ENCODE results near the gene MRAS. TPM values are rescaled to one million over a fixed set of nuclear protein-coding genes. Genes with fewer than 3 reads are reported as not detected.

MRAS gene
- total and polyA plus RNA-seq, 2 experiments from 2014 or later: 16.5 to 17.9 TPM

GRCh38 chr3:138434875-138435772 lies 86.7 kb downstream of the MRAS start:
- Histone ChIP-seq H3K4me1 (ENCODE audit: insufficient read depth) (no peaks in the 10 kb centered on the region), H4K20me1 (ENCODE audit: insufficient read depth, poor library complexity, severe bottlenecking) (no peaks in the 10 kb centered on the region), H3K4me2 (peak overlapping the region; percentile 92), H3K36me3 (replicated peaks; ENCODE audit: insufficient read depth, low read depth) (no peaks in the 10 kb centered on the region), H2AFZ (peak overlapping the region; percentile 39), H3K9me3 (ENCODE audit: low read depth) (no peaks in the 10 kb centered on the region), H3K9me2 (replicated peaks; ENCODE audit: insufficient read depth) (no peaks in the 10 kb centered on the region), H3K27ac (no peak overlapping the region), H3K4me3 (peak overlapping the region; percentile 34), H3K27me3 (peaks cover 47% of the 10 kb centered on the region), H3K79me2 (no peaks in the 10 kb centered on the region)
- TF ChIP-seq EZH2 (IDR thresholded peaks at IDR 0.05; ENCODE audit: borderline replicate concordance) (peak; percentile 78), EZH2phosphoT487 (IDR thresholded peaks at IDR 0.05; ENCODE audit: low read depth, severe bottlenecking, unreplicated experiment) (no peak)
- WGBS (ENCODE audit: low lambda C conversion rate, missing lambda C conversion rate): 3% methylated on average over 70 of the region's 78 CpGs
- peak; percentile 35 for DNase-seq (ENCODE audit: low spot score)

GRCh38 chr3:138435840-138436239 lies 87.5 kb downstream of the MRAS start:
- H3K9me3 ChIP-seq (ENCODE audit: low read depth): no peaks in the 10 kb centered on the region
- H3K4me2 ChIP-seq: peak overlapping the region; percentile 92
- no peak overlapping the region for H3K4me3 ChIP-seq
- WGBS (ENCODE audit: low lambda C conversion rate, missing lambda C conversion rate): 89% methylated on average over 8 of the region's 8 CpGs
- DNase-seq (ENCODE audit: low spot score): no peak
- H4K20me1 ChIP-seq (ENCODE audit: insufficient read depth, poor library complexity, severe bottlenecking): no peaks in the 10 kb centered on the region
- H3K27ac ChIP-seq: no peak overlapping the region
- no peak overlapping the region for H2AFZ ChIP-seq
- TF ChIP-seq EZH2 (IDR thresholded peaks at IDR 0.05; ENCODE audit: borderline replicate concordance): no peak
- TF ChIP-seq CTCF (IDR thresholded peaks at IDR 0.05; ENCODE audit: poor library complexity): no peak
- no peak for TF ChIP-seq EZH2phosphoT487 (IDR thresholded peaks at IDR 0.05; ENCODE audit: low read depth, severe bottlenecking, unreplicated experiment)
- H3K4me1 ChIP-seq (ENCODE audit: insufficient read depth): no peaks in the 10 kb centered on the region
- H3K36me3 ChIP-seq (replicated peaks; ENCODE audit: insufficient read depth, low read depth): no peaks in the 10 kb centered on the region
- H3K9me2 ChIP-seq (replicated peaks; ENCODE audit: insufficient read depth): no peaks in the 10 kb centered on the region
- no peaks in the 10 kb centered on the region for H3K79me2 ChIP-seq
- peaks cover 47% of the 10 kb centered on the region for H3K27me3 ChIP-seq

- H3K79me2 ChIP-seq: no peaks in the 10 kb centered on the region
- no peaks in the 10 kb centered on the region for H4K20me1 ChIP-seq (ENCODE audit: insufficient read depth, poor library complexity, severe bottlenecking)
- peaks cover 40% of the 10 kb centered on the region for H3K27me3 ChIP-seq
- DNase-seq (ENCODE audit: low spot score): no peak
- H3K9me2 ChIP-seq (replicated peaks; ENCODE audit: insufficient read depth): no peaks in the 10 kb centered on the region
- WGBS (ENCODE audit: low lambda C conversion rate, missing lambda C conversion rate): 93% methylated on average over 6 of the region's 6 CpGs
- TF ChIP-seq EZH2phosphoT487 (IDR thresholded peaks at IDR 0.05; ENCODE audit: low read depth, severe bottlenecking, unreplicated experiment): no peak
- no peak for TF ChIP-seq EZH2 (IDR thresholded peaks at IDR 0.05; ENCODE audit: borderline replicate concordance)
- TF ChIP-seq CTCF (IDR thresholded peaks at IDR 0.05; ENCODE audit: poor library complexity): no peak
- no peaks in the 10 kb centered on the region for H3K36me3 ChIP-seq (replicated peaks; ENCODE audit: insufficient read depth, low read depth)
- no peak overlapping the region for H3K4me2 ChIP-seq
- peaks cover 3% of the 10 kb centered on the region for H3K4me1 ChIP-seq (ENCODE audit: insufficient read depth)
- no peak overlapping the region for H3K4me3 ChIP-seq
- no peak overlapping the region for H2AFZ ChIP-seq
- H3K27ac ChIP-seq: no peak overlapping the region
- H3K9me3 ChIP-seq (ENCODE audit: low read depth): no peaks in the 10 kb centered on the region
Observed at GRCh38 chr3:138437281-138437680, 88.9 kb downstream of the MRAS start.

- H3K79me2 ChIP-seq: no peaks in the 10 kb centered on the region
- H4K20me1 ChIP-seq (ENCODE audit: insufficient read depth, poor library complexity, severe bottlenecking): no peaks in the 10 kb centered on the region
- H3K9me2 ChIP-seq (replicated peaks; ENCODE audit: insufficient read depth): no peaks in the 10 kb centered on the region
- WGBS (ENCODE audit: low lambda C conversion rate, missing lambda C conversion rate): 86% methylated on average over 11 of the region's 11 CpGs
- no peak overlapping the region for H3K4me2 ChIP-seq
- H3K4me1 ChIP-seq (ENCODE audit: insufficient read depth): peaks cover 11% of the 10 kb centered on the region
- no peak overlapping the region for H3K27ac ChIP-seq
- H3K36me3 ChIP-seq (replicated peaks; ENCODE audit: insufficient read depth, low read depth): no peaks in the 10 kb centered on the region
- TF ChIP-seq EZH2phosphoT487 (IDR thresholded peaks at IDR 0.05; ENCODE audit: low read depth, severe bottlenecking, unreplicated experiment): no peak
- TF ChIP-seq EZH2 (IDR thresholded peaks at IDR 0.05; ENCODE audit: borderline replicate concordance): no peak
- TF ChIP-seq CTCF (IDR thresholded peaks at IDR 0.05; ENCODE audit: poor library complexity): no peak
- H3K4me3 ChIP-seq: no peak overlapping the region
- H3K9me3 ChIP-seq (ENCODE audit: low read depth): no peaks in the 10 kb centered on the region
- no peak for DNase-seq (ENCODE audit: low spot score)
- no peak overlapping the region for H2AFZ ChIP-seq
- peaks cover 28% of the 10 kb centered on the region for H3K27me3 ChIP-seq
Observed at GRCh38 chr3:138438896-138439295, 90.5 kb downstream of the MRAS start.
